Measurements from ENCODE around the gene CACYBP. TPM values are rescaled to one million over a fixed set of nuclear protein-coding genes. Genes with fewer than 3 reads are reported as not detected.

The CACYBP gene
- total and polyA plus RNA-seq, 2 of the 8 experiments (the other 6 are each of a cell fraction or from before 2014, with no cell fraction given): 28.3 to 247 TPM

DNA sequence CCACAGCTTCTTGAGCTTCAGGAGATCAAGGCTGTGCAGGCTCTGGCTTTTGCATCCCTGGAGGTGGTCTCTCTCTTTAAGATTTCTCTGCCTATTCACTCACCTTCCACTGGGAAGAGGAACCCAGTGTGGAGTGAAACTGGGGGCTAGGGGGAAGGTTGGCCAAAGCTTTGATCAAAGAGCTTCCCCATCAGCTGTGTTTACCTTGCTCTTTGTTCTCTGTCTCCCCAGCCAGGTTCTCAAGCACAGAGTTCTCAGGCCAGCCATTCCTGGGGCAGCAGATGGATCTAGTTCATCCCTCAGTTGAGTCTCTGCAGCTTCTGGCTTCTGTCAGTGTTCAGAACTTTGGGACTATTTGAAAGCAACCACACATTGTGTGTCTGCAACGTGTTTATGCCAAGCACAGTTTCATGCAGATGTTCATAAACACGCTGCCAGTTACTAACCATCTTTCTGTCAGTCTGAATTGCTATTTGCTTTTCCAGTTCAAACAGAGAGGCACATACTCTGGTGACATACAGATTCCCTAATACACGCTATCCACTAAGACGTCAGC lies 40.7 kb downstream of the CACYBP start:
- no peaks in the 10 kb centered on the region for H3K79me2 ChIP-seq (ENCODE audit: control insufficient read depth in 1 of 2, insufficient read depth in 2 of 2, low read length in 2 of 2)
- POLR2A ChIA-PET (ENCODE audit: partially characterized antibody): no interaction called here
- H3K9ac ChIP-seq (replicated peaks in 1 of 4; ENCODE audit: extremely low read depth in 1 of 4, low read depth in 3 of 4, low read length in 3 of 4): no peak overlapping the region
- WGBS, 2 experiments (ENCODE audit: extremely low coverage in 1 of 2, insufficient coverage in 1 of 2, insufficient read length in 1 of 2, insufficient replicate concordance in 2 of 2, low coverage in 1 of 2, low lambda C conversion rate in 2 of 2, missing lambda C conversion rate in 1 of 2): 77% methylated on average over 4 of the region's 4 CpGs; no CpG with 5 or more reads in 1 of the 2 experiments
- CTCF ChIA-PET (ENCODE audit: partially characterized antibody): interaction anchor here (0.6 to 2.4 kb wide), 12 partner anchors 9 to 1126 kb away, joined by 3 to 12 read pairs (median 5); no protein-coding TSS in a partner anchor
- DNase-seq (ENCODE audit: low read depth in 1 of 2, low spot score in 2 of 2) (no peak), FAIRE-seq (no peak)
- H3K23ac ChIP-seq (ENCODE audit: insufficient read length): no peak overlapping the region
- H3K4me2 ChIP-seq (ENCODE audit: insufficient read depth in 1 of 2, low read depth in 2 of 2, low read length in 2 of 2): no peak overlapping the region
- H2AK5ac ChIP-seq (ENCODE audit: low read depth, low read length): no peak overlapping the region
- no peaks in the 10 kb centered on the region for H3K79me1 ChIP-seq (ENCODE audit: low read depth, low read length)
- no peak overlapping the region for H3K18ac ChIP-seq (ENCODE audit: extremely low read depth, low read length)
- no peaks in the 10 kb centered on the region for H3K36me3 ChIP-seq (ENCODE audit: control insufficient read depth in 2 of 4, insufficient read depth in 4 of 4, low read length in 3 of 4)
- no peak overlapping the region for H3K4me3 ChIP-seq (ENCODE audit: extremely low read depth in 1 of 4, insufficient read depth in 2 of 4, low read depth in 3 of 4, low read length in 4 of 4)
- H2AFZ ChIP-seq (ENCODE audit: low read length): no peak overlapping the region
- no peak overlapping the region for H4K8ac ChIP-seq (ENCODE audit: extremely low read depth, insufficient read depth, low read length)
- H3K9me3 ChIP-seq (ENCODE audit: insufficient read depth in 2 of 2, low read depth in 1 of 2, low read length in 1 of 2): no peaks in the 10 kb centered on the region; a peak in 1 of 4 replicates
- no peaks in the 10 kb centered on the region; a peak in 1 of 7 replicates for H3K27me3 ChIP-seq (replicated peaks in 1 of 4; ENCODE audit: control insufficient read depth in 3 of 4, extremely low read depth in 1 of 4, insufficient read depth in 3 of 4, low read length in 3 of 4)
- H2BK15ac ChIP-seq (ENCODE audit: low read length): no peak overlapping the region
- no peak overlapping the region for H4K91ac ChIP-seq (replicated peaks; ENCODE audit: insufficient read length, low read length)
- TF ChIP-seq CBX8 (IDR thresholded peaks at IDR 0.05; ENCODE audit: borderline replicate concordance, low read depth, low read length): no peak
- no peak for TF ChIP-seq HDAC6 (IDR thresholded peaks at IDR 0.05; ENCODE audit: low read depth, low read length)
- TF ChIP-seq NANOG (IDR thresholded peaks at IDR 0.05; ENCODE audit: insufficient read depth, low read depth, low read length, poor library complexity, severe bottlenecking): no peak
- no peak for TF ChIP-seq RNF2 (IDR thresholded peaks at IDR 0.05; ENCODE audit: borderline replicate concordance, low read depth, low read length, missing control alignments, poor library complexity, severe bottlenecking)
- no peak for TF ChIP-seq SP2 (IDR thresholded peaks at IDR 0.05; ENCODE audit: low read length)
- TF ChIP-seq SUZ12 (IDR thresholded peaks at IDR 0.05; ENCODE audit: low read length): no peak
- no peak for TF ChIP-seq BACH1 (IDR thresholded peaks at IDR 0.05; ENCODE audit: low read length)
- no peak for TF ChIP-seq SP4 (IDR thresholded peaks at IDR 0.05; ENCODE audit: low read length)
- TF ChIP-seq CTBP2 (IDR thresholded peaks at IDR 0.05; ENCODE audit: borderline replicate concordance, insufficient read depth, insufficient read length, low read length): no peak
- TF ChIP-seq, protein P1, sequence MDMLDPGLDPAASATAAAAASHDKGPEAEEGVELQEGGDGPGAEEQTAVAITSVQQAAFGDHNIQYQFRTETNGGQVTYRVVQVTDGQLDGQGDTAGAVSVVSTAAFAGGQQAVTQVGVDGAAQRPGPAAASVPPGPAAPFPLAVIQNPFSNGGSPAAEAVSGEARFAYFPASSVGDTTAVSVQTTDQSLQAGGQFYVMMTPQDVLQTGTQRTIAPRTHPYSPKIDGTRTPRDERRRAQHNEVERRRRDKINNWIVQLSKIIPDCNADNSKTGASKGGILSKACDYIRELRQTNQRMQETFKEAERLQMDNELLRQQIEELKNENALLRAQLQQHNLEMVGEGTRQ (IDR thresholded peaks at IDR 0.05; ENCODE audit: low read length): no peak
- no peaks in the 10 kb centered on the region for H3K23me2 ChIP-seq (ENCODE audit: low read depth, low read length)
- H3K27ac ChIP-seq (ENCODE audit: low read depth, low read length): no peak overlapping the region
- peaks cover 0 to 7% (median 5%) of the 10 kb centered on the region in 4 experiments; a peak in 4 of 7 replicates for H3K4me1 ChIP-seq (replicated peaks in 1 of 4; ENCODE audit: control insufficient read depth in 3 of 4, insufficient read depth in 4 of 4, low read length in 3 of 4)
- no peaks in the 10 kb centered on the region for H4K20me1 ChIP-seq (replicated peaks in 1 of 2; ENCODE audit: control insufficient read depth in 1 of 2, insufficient read depth in 2 of 2, low read length in 2 of 2)
- H3K4ac ChIP-seq (replicated peaks; ENCODE audit: insufficient read length, low read depth, low read length): no peak overlapping the region
- H3K14ac ChIP-seq (ENCODE audit: insufficient read length): no peak overlapping the region
- no peak overlapping the region for H3K56ac ChIP-seq (replicated peaks; ENCODE audit: insufficient read length, low read depth, low read length)
- H2BK20ac ChIP-seq (ENCODE audit: low read length): no peak overlapping the region
- H2BK120ac ChIP-seq (replicated peaks; ENCODE audit: low read depth, low read length): no peak overlapping the region
- H4K5ac ChIP-seq (ENCODE audit: insufficient read length, low read depth, low read length): no peak overlapping the region
- H2BK5ac ChIP-seq (ENCODE audit: low read depth, low read length): no peak overlapping the region
- no peak overlapping the region for H2BK12ac ChIP-seq (ENCODE audit: low read depth, low read length)
